GM21367 (cell line): ENCODE results near the gene ANGPTL4.
"Not testable (repeated sequence)": the region's sequence is repeated elsewhere in the genome, so short reads cannot be mapped to it uniquely, and the experiment has no call there.

Experiments used
- ATAC-seq: cut with Tn5 transposase; IDR thresholded peaks from one replicate; pipeline ENCODE4 v1.9.1; 2021; ENCODE audit not compliant: unreplicated experiment

The ANGPTL4 gene

GRCh38 chr19:8363803-8364771, at the start of gene ANGPTL4:
TSS of gene ANGPTL4 (plus strand) at chr19:8364155. CDS start at chr19:8364322, 167 bp downstream.
- no peak for ATAC-seq

- ATAC-seq: not testable (repeated sequence)
Measured at GRCh38 chr19:8314981-8315640, 48.8 kb upstream of the ANGPTL4 start.

- no peak for ATAC-seq
Measured at GRCh38 chr19:8316351-8317125, 47.4 kb upstream of the ANGPTL4 start.

GRCh38 chr19:8318835-8319234, 45.1 kb upstream of the ANGPTL4 start:
- not testable (repeated sequence) for ATAC-seq

- ATAC-seq: no peak
Measured at GRCh38 chr19:8319807-8320520, 44.0 kb upstream of the ANGPTL4 start.

GRCh38 chr19:8320564-8321066, 43.3 kb upstream of the ANGPTL4 start:
- peak; percentile 13 for ATAC-seq

- ATAC-seq: peak; percentile 65
Measured at GRCh38 chr19:8321067-8321985, 42.6 kb upstream of the ANGPTL4 start, which contains the start of the genes NDUFA7 and RPS28. TSS of gene NDUFA7 (minus strand) at chr19:8321375. CDS start at chr19:8321358, 17 bp downstream. TSS of gene RPS28 (plus strand) at chr19:8321496. CDS start at chr19:8321531, 35 bp downstream.

GRCh38 chr19:8321986-8322637, 41.8 kb upstream of the ANGPTL4 start:
- no peak for ATAC-seq

- no peak for ATAC-seq
Measured at GRCh38 chr19:8322638-8322997, 41.3 kb upstream of the ANGPTL4 start.

GRCh38 chr19:8323781-8324185, 40.2 kb upstream of the ANGPTL4 start:
- no peak for ATAC-seq

- no peak for ATAC-seq
Measured at GRCh38 chr19:8324186-8325050, 39.5 kb upstream of the ANGPTL4 start.

GRCh38 chr19:8325454-8325853, 38.5 kb upstream of the ANGPTL4 start:
- ATAC-seq: no peak

GRCh38 chr19:8329996-8330395, 34.0 kb upstream of the ANGPTL4 start:
- ATAC-seq: no peak

- ATAC-seq: no peak
Measured at GRCh38 chr19:8331263-8331845, 32.6 kb upstream of the ANGPTL4 start.

- no peak for ATAC-seq
Measured at GRCh38 chr19:8332976-8333766, 30.8 kb upstream of the ANGPTL4 start.

- no peak for ATAC-seq
Measured at GRCh38 chr19:8333767-8334457, 30.0 kb upstream of the ANGPTL4 start.
